ENCODE measurements around the gene C11orf42.

Gene C11orf42

DNA sequence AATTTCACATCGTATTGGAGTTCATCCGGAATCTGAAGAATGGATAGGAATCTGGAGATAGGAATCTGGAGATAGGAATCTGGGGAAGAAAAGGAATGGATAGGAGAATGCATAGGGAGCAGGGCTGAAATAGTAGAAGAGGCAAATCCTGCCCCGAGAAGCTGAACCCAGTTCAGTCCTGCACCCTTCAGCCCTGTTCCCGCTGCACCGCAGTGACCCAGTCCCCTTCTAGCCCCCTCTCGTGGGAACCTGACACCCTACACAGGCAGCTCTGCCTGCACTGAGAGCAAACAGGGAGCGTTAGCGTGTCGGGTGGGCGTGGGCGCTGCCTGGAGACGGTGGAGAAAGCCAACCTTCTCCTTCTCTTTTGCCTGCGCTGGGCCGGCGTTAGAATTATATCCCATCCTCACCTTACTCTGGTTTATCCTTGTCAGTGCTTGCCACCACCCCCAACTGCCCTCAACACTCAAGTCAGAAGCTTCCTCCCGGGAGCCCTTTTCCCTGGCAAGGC lies 53.3 kb downstream of the C11orf42 start:
- no peak for TF ChIP-seq CTCF (conservative IDR thresholded peaks at IDR 0.05; ENCODE audit: low read depth)
- POLR2A ChIA-PET (ENCODE audit: low non-redundant PET), result no interaction called here
- no peak overlapping the region for H3K27ac ChIP-seq
- CTCF ChIA-PET, result interaction anchor here (2.2 kb wide), 1 partner anchor 95 kb away, joined by 7 read pairs; no protein-coding TSS in a partner anchor
- no peak for DNase-seq (ENCODE audit: low spot score)

GRCh38 chr11:6260207-6260726 lies 54.9 kb downstream of the C11orf42 start:
- ChIA-PET CTCF (interaction anchor here (0.6 to 2.2 kb wide), 3 partner anchors 9 to 155 kb away, joined by 3 to 7 read pairs (median 4); no protein-coding TSS in a partner anchor), POLR2A (ENCODE audit: low non-redundant PET) (no interaction called here)
- H3K27ac ChIP-seq, result no peak overlapping the region
- no peak for TF ChIP-seq CTCF (conservative IDR thresholded peaks at IDR 0.05; ENCODE audit: low read depth)
- no peak for DNase-seq (ENCODE audit: low spot score)
